ENCODE measurements around the gene RPL37A. TPM values are rescaled to one million over a fixed set of nuclear protein-coding genes. Genes with fewer than 3 reads are reported as not detected.
"Not testable (repeated sequence)": the region's sequence is repeated elsewhere in the genome, so short reads cannot be mapped to it uniquely, and the experiment has no call there.

The RPL37A gene
- total RNA-seq, 1 experiment from 2014 or later = 4,818 TPM

- DNase-seq (ENCODE audit: extremely low read depth, low read depth) = no peak
Measured at GRCh38 chr2:216508229-216508628, 9.6 kb downstream of the RPL37A start.

GRCh38 chr2:216516730-216517350 is 18.2 kb downstream of the RPL37A start:
- DNase-seq (ENCODE audit: extremely low read depth, low read depth) = peak; percentile 43

GRCh38 chr2:216517447-216518225 is 19.0 kb downstream of the RPL37A start:
- DNase-seq (ENCODE audit: extremely low read depth, low read depth) = no peak

DNA sequence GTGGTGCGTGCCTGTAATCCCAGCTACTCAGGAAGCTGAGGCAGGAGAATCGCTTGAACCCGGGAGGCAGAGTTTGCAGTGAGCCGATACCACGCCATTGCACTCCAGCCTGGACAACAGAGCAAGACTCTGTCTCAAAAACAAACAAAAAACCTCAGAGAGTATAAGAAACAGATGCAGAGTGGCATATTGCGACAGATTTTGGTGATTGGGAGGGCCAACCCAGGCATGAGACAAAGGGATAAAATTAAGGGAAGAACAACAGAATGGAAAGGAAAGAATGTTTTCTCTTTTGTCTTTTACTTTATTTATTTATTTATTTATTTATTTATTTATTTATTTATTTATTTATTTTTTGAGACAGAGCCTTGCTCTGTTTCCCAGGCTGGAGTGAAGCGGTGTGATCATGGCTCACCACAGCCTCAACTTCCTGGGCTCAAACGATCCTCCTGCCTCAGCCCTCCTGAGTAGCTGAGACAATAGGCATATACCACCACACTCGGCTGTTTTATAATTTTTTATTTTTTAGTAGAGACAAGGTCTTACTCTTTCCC is 20.0 kb downstream of the RPL37A start:
- not testable (repeated sequence) for DNase-seq (ENCODE audit: extremely low read depth, low read depth)

GRCh38 chr2:216519154-216519762 is 20.6 kb downstream of the RPL37A start:
- DNase-seq (ENCODE audit: extremely low read depth, low read depth) = peak; percentile 79

DNA sequence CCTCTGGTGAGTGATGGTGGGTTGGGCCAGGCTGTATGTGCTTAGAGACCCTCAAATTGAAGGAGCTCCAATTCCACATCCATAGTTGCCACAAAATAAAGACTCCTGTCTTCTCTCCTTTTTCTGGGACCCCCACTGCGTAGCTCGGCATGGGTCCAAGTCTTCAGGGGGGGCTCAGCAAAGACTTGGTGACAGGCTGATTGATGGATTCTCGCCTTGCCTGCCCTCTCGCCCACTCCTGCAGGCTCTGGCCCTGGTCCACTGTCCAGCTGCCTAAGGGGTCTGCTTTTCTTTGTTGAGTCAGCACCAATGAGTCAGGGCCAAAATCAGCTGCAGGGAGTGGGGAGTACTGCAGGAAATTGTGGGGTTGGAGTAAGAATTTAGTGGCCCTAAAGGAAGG is 21.5 kb downstream of the RPL37A start:
- no peak for DNase-seq (ENCODE audit: extremely low read depth, low read depth)

GRCh38 chr2:216522892-216523502 is 24.4 kb downstream of the RPL37A start:
- DNase-seq (ENCODE audit: extremely low read depth, low read depth) = no peak

GRCh38 chr2:216525972-216526371 is 27.3 kb downstream of the RPL37A start:
- no peak for DNase-seq (ENCODE audit: extremely low read depth, low read depth)

GRCh38 chr2:216526939-216527338 is 28.3 kb downstream of the RPL37A start:
- DNase-seq (ENCODE audit: extremely low read depth, low read depth) = no peak

DNA sequence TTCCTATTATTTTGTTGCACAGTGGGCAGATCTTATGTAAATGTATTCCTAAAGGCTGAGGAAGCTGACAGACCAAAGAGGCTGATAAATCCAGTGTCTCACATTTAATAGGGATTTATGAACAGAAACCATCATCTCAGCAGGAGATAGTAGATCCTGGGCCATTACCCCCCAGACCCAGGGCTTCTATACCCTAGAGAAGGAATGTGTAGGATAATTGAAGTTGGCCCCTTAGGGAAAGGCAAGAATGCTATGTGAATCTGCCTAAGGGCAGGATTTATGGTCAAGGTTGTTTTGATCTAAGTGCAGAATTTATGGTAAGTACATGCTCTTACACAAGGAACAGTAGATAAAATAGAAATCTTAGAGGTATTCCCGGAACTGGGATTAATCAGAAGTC is 29.0 kb downstream of the RPL37A start:
- DNase-seq (ENCODE audit: extremely low read depth, low read depth) = no peak

- no peak for DNase-seq (ENCODE audit: extremely low read depth, low read depth)
Measured at GRCh38 chr2:216532562-216532961, 33.9 kb downstream of the RPL37A start.

- DNase-seq (ENCODE audit: extremely low read depth, low read depth) = no peak
Measured at GRCh38 chr2:216533609-216534008, 35.0 kb downstream of the RPL37A start.

DNA sequence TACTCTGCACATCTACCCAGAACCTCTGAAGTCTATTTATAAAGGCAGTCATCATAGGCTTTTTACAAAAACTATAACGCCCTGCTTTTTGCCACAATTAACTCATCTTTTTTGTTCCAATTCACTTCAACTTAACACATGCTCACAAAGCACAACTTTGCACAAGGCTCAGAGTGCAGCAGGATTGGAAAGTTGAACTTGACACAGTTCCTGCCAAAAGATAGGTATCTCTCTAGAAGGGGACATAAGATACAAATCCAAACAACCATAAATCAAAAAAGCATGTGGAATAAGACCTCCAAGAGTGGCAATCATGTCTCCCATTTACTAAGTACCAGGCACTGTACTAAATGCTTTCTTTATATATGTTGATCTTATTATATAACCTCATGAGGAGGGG is 36.2 kb downstream of the RPL37A start:
- no peak for DNase-seq (ENCODE audit: extremely low read depth, low read depth)

DNA sequence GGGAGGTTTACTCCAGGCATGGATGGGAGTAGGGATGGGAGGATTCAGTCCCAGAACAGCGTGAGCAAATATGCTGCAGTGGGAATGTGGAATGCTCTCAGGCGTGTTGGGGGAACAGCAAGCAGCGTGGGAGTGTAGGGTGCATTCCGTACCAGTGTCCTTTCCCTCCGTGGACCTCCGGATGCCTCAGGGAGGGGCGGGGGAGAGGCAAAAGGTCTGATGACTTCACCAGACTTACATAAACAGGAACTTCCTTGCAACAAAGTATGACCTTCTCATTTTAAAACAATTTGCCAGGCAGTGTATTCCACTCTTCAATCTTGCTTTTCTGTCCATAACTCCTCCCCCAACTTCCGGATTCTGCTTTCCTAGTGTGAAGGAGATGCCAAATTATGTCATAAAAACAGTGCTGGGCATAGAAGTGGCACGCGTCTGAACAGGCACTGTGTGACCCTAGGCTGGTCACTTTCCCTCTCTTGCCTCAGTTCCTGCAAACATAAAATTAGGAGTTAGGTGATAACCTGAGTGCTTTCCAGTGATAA is 36.9 kb downstream of the RPL37A start:
- peak; percentile 33 for DNase-seq (ENCODE audit: extremely low read depth, low read depth)

GRCh38 chr2:216536734-216537210 is 38.1 kb downstream of the RPL37A start:
- DNase-seq (ENCODE audit: extremely low read depth, low read depth) = no peak

- no peak for DNase-seq (ENCODE audit: extremely low read depth, low read depth)
Measured at GRCh38 chr2:216537366-216537765, 38.7 kb downstream of the RPL37A start.

GRCh38 chr2:216538538-216538937 is 39.9 kb downstream of the RPL37A start:
- DNase-seq (ENCODE audit: extremely low read depth, low read depth) = no peak

GRCh38 chr2:216539120-216539519 is 40.5 kb downstream of the RPL37A start:
- DNase-seq (ENCODE audit: extremely low read depth, low read depth) = no peak

- DNase-seq (ENCODE audit: extremely low read depth, low read depth) = no peak
Measured at GRCh38 chr2:216539791-216540241, 41.2 kb downstream of the RPL37A start.

DNA sequence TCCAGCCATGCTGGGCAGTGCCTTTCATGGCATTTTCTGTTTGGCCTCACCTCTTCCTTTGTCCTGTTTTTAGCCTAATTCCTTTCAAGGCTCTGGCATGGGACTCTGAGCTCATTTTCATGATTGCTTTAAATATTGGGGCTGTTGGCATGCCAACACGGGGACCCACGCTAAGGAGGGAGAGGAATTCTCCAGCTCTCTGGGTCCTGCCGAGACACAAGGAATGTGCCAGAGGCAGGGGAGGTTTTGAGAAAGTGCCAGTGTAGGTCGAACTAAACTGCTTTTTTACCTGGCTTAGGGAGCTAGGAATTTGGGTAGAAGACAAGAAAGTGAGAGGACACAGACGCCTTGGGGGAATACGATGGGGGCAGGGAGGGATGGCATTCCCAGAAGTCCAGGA is 42.3 kb downstream of the RPL37A start:
- DNase-seq (ENCODE audit: extremely low read depth, low read depth) = no peak

GRCh38 chr2:216541505-216541904 is 42.9 kb downstream of the RPL37A start:
- DNase-seq (ENCODE audit: extremely low read depth, low read depth) = no peak
